Measurements from ENCODE around the gene PROM1.

- TF ChIP-seq POLR2AphosphoS5 (IDR thresholded peaks at IDR 0.05) = no peak
- TF ChIP-seq CTCF (IDR thresholded peaks at IDR 0.05) = no peak
- TF ChIP-seq EP300 (IDR thresholded peaks at IDR 0.05) = no peak
These were observed 158.0 kb downstream of the PROM1 start for GRCh38 chr4:15925830-15926229.
